NCI-H146 (cell line): ENCODE results near the gene CPT1A.

Source experiments
- DNase-seq: peaks from one replicate; lab custom pipeline; 2025; lab: John Stamatoyannopoulos, UW

Gene CPT1A

DNA sequence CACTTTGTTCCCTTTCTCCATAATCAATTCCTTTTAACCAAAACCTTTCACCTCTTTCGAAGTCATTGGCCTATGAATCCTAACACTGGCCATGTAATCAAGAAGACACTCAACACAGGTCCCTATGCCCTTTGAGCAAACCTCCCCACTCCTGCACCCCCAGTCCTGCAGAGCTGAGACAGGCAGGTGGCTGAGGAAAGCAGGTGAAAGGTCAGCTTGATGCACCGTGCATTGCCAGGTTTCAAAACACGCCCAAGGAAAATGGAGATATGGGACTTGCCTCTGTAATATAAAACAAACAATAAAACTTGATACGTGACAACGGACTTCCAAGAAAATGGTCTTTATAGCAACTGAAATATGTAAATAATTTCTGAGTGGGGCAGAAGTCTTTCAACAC is 10.6 kb downstream of the CPT1A start:
- DNase-seq, result no peak

DNA sequence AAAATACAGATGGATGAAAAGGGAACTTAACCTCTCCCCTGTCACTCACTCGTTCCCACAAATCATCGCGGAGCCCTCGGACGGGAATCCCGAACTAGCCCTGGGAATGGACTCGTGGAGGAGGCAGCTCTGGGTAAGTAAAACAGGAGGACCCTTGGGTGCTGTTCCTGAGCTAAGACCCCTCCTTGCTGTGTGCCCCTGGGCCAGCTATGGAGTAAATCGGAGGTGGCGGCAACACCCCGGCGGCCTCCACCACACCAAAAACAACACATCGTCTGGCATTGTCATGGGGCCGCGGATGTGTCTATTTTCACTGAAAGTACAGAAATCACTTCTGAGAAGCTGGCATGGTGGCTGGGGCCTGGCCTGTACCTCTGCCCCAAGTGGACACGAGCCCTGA is 12.1 kb downstream of the CPT1A start:
- DNase-seq, result no peak

DNA sequence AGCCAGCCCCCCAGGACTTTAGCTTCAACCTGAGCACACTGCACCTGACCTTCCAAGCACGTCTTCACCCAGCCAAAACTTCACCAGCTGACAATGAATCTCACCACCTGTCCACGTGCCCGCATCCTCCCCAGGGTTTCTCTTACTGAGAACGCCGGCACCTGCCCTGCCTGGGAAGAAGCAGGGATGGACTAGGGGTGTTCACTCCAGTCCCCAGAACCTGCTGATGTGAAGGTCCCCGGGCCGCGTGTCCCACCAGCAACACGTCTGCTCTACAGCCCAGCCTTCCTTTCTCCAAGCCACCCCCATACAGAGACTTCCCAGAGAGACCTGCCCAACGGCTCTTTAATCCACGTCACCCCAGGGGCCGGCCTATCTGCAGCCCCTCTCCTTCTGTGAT is 12.8 kb downstream of the CPT1A start:
- no peak for DNase-seq

DNA sequence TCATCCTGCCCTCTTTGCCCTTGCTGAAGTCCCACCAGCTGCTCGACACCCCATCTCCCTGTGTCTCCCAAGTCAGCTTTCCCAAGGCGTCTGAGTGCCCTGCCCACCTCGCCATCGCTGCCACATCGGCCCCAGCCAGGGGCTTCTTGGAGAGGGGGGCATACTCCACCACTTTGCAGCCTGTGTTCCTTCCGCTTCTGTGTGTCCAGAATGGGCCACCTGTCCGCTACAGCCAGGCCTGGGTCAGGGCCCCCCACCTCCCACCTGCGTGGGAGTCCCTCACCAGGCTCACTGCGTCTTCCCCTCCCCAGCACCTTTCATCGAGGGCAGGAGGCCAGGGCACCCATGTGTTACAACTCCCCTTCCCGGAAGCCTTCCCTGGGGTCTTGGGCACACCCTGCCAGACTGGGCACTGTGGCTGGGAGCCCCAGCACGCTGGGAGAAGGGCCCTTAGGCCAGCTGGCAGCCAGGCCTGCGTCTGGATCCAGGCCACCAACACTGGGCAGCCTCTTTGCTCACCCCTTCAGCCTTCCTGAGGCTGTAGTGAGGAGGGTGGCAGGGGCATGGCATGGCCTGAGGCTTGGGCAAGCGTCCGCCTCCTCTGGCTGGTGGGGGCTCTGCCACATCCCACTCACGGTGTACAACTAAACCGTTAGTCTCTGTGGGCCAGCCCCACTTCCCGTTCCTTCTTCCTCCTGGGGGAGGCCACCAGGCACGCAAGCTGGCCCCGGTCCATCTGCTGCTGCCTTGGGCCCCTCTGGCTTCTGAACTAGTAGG is 13.4 kb downstream of the CPT1A start:
- no peak for DNase-seq

DNA sequence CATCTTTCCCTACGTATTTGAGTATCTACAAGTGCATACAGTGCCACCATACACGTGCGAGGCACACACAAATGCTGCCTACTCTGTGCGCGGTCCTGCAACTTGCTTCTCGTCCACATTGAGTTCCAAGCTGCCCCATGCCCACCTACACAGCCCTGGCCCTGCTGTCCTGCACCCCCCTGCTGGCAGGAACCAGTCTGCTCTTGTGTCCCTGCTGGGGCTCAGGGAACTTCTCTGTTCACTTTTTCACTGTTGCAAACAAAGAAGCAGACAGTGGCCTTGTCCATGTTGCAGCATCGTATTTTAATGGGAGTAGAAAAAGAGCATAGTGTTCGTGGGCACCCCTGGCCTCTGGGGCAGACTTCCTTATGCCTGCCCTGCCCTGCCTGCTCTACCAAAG is 14.0 kb downstream of the CPT1A start:
- no peak for DNase-seq

DNA sequence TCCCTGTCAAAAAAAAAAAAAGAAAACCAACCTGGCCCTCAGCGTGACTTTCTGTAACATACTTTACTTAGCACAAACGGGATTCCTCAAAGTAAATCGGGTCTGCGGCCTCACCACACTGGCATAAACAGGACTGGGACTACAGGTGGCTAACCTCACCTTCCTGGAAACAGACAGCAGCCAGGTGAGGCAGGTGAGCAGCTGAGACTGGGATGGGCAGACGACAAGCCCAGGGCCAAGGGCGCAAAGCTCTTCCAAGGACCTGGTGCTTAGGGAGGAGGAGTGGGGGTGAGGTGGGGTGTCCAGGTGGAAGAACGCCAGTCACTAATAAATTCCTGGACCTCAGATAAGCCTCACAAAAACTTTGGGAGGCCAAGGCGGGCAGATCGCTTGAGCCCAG is 15.0 kb downstream of the CPT1A start:
- no peak for DNase-seq

DNA sequence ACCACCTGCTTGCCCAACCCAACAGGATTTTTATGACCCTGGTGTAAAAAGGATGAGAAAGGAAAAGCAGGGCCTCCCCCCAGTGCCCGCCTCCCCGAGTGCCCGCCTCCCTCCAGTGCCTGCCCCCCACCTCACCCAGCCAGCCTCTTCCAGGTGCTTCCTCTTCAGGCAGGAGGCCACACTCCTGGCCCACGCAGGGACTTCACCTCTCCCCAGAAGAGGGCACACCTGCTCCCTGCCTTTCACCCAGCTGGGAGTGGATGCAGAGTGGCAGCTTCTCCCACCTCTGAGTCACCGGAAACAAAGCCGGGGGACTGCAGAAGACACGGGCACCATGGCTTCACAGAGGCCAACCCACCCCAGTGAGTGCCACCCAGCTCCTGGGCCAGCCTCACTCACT is 16.1 kb downstream of the CPT1A start:
- peak; percentile 30 for DNase-seq

DNA sequence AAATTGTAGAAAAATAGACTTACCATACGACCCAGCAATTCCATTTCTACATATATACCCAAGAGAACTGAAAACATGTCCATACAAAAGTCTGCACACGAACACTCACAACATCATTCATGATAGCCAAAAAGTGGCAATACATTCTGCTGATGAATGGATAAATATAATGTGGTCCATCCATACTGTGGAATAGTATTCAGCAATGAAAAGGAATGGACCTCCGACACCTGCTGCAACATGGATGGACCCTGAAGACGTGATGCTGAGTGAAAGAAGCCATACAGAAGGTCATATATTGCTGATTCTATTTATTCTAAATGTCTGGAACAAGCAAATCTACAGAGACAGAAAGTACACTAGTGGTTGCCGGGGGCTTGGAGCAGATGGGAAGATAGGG is 19.2 kb downstream of the CPT1A start:
- DNase-seq, result no peak

DNA sequence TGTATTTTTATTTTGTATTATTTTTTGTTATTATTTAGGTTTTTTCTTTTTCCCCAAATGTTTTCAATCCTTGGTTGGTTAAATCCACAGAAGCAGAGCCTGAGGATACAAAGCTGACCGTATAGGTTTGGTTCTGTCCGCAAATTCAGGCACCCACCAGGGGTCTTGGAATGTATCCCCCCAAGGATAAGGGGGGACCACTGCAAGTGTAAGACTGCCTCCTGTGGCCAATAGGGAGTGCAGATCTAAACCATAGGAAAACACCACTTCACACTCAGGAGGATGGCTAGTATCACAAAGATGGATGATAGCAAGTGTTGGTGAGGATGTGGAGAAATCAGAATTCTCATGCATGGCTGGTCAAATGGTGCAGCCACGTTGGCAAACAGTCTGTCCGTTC is 20.0 kb downstream of the CPT1A start:
- no peak for DNase-seq

DNA sequence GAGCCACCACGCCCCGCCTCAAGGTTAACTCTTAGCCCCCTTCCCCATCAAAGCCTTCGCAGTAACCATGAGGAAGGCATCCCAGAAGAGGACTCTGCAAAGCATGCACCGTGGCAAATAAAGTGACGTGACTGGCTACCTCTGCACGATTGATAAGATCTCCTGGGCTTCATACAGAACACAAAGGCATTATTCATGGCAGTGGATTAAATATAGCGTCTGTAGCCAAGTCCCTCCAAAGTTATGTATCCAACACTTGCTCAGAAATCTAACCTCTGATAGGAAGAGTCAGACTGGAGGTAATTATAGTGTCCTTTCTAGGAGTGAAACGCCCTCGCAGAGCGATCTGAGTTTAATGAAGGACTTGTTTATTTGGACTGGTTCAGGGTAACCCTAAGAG is 22.4 kb downstream of the CPT1A start:
- DNase-seq, result no peak

DNA sequence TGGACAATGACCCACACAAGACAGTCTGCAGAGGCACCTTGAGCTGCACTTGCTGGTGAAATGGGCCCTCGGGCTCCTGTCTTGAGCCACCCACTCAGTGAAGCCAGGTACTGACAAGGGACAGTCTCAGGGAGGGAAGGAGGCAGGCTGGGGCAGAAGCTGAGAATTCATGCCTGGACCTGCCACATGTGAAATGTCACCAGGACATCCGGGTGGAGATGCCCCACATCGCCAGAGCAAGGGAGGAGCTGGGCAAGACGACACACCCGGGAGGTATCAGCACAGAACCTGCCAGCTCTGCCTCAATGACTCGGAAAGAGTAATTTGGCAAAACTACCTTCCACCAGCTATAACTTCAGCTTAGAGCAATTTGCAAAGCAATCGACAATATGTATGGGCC is 23.5 kb downstream of the CPT1A start:
- DNase-seq, result no peak

DNA sequence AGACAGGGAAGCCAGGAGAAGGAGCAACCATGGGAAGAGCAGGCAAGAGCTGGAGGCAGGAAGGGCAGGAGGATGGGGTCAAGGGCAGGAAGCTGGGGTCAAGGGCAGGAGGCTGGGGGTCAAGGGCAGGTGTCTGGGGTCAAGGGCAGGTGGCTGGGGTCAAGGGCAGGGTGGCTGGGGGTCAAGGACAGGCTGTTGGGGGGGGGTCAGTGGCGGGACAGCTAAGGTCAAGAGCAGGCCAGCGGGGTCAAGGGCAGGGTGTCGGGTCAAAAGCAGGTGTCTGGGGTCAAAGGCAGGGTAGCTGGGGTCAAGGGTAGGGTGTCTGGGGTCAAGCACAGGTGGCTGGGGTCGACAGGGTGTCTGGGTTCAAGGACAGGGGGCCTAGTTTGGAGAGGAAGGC is 24.2 kb downstream of the CPT1A start:
- DNase-seq, result no peak

DNA sequence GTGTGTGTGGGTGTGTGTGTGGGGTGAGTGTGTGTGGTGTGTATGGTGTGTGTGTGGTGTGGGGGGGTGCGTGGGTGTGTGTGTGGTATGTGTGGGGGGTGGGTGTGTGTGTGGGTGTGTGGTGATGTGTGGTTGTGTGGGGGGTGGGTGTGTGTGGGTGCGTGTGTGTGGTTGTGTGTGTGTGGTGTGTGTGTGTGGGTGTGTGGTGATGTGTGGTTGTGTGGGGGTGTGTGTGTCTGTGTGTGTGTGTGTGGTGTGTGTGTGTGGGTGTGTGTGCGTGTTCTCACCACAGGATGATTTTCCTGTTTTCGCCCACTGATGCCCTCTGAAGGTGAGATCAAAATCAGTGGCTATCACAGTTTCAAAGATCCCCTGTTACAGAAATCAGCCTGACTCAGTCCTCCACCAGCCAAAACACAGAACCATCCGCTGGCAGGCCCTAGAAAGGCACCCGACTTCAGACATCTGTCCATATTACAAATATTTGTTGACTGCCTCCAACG is 24.7 kb downstream of the CPT1A start:
- no peak for DNase-seq

DNA sequence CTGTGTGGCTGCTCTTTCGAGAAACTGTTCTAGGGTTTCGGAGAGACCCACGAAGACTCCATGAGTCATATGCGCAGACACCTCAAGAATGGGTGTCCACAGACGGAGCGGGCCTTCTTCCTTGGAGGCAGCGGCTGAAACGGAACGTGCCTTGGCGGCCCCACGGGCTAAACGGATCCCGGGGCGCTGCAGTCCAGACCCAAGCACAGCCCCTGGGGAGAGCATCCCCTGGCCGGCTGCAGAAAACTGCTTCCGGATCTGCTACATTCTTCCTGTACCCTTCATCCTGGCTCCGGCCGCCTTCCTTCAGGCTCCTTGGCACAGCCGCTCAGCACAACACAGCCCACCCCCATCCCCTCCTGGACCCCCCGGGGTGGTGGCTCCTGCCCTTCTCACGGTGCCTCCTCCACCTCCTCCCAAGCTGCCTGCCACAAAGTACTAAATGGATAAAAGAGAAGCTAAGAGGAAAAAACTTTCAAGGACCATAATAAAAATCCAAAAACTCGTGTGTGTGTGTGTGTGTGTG is 25.4 kb downstream of the CPT1A start:
- DNase-seq, result no peak

DNA sequence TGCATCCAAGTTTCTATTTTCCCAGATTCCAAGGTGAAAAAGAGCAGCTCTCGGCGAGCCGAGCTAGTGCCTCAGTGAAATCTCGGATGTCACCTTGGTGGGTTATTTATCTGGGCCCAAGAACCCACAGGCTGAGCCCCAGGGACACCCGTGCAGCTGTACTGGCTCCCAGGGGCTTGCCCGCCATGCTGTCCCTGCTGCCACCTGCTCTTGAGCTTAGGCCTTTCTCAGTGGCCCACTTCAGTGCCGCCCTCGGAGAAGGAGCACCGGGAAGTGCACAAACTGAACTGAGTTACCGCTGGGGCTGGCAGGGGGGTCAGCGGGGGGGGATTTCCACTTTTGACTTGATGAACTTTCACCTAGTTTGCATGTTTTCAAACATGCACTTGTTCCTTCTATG is 27.9 kb downstream of the CPT1A start:
- DNase-seq, result no peak

DNA sequence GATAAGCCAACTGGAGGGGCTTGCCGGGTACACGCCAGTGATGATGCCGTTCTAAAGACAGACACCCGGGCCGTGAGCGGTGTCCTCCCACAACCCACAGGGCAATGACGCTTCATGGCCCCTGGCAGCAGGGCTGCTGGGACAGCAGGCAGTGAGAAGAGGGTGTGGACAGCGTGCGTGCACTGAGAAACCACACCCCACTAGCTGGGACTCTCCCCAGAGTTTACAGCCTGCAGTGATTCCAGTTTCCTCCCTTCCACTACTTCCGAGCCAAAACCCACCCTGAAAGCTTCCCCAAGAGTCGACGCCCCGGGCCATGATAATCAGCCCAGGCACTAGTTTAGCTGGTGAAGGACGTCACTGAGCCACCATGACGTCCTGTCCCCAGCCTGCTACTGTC is 29.2 kb downstream of the CPT1A start:
- DNase-seq, result no peak

DNA sequence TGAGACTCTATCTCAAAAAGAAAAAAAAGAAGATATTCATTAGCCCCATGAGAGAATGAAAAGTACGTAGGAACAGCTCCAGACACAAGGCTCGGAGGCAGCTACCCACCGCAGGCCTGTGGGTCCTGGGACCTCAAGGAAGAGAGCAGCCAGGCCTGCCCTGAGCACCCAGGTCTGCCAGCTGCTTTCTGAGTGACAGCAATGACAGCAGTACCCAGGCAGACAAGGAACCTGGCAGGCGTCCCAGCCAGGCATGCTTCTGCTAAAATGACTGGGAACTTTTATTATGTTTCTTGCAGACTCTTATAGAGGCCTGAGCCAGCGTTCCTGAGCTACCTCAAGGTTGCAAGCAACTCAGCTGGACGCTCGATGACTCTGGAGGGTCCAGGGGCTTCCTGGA is 31.6 kb downstream of the CPT1A start:
- no peak for DNase-seq

DNA sequence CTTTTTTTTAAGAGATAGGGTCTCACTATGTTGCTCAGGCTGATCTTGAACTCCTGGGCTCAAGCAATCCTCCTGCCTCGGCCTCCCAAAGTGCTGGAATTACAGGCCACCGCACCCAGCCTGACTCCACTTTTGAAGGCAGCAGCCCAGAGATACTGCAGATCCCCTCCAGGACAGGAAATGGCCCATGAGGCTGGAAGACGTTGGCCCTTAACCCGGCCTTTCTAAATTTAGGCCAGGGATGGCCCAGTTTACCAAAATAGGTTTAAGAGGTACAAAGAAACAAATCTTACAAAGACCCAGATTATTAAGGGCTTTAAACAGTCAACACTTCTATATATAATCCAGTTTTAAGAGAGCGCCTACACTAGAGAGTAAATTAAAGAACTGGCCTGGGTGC is 32.2 kb downstream of the CPT1A start:
- no peak for DNase-seq

DNA sequence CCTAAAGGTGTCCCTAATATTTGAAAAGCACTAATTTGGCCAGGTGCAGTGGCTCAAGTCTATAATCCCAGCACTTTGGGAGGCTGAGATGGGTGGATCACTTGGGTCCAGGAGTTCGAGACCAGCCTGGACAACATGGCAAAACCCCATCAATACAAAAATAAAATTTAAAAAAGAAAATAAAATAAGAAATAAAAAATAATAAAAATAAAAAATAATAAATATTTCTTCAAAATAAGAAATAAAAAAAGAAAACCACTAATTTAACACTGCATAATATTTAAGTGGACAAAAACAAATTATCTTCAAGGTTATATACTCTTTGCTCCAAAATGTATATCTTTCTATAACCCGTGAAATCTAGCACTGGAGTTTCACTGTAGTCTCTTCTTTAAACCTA is 32.9 kb downstream of the CPT1A start:
- no peak for DNase-seq

DNA sequence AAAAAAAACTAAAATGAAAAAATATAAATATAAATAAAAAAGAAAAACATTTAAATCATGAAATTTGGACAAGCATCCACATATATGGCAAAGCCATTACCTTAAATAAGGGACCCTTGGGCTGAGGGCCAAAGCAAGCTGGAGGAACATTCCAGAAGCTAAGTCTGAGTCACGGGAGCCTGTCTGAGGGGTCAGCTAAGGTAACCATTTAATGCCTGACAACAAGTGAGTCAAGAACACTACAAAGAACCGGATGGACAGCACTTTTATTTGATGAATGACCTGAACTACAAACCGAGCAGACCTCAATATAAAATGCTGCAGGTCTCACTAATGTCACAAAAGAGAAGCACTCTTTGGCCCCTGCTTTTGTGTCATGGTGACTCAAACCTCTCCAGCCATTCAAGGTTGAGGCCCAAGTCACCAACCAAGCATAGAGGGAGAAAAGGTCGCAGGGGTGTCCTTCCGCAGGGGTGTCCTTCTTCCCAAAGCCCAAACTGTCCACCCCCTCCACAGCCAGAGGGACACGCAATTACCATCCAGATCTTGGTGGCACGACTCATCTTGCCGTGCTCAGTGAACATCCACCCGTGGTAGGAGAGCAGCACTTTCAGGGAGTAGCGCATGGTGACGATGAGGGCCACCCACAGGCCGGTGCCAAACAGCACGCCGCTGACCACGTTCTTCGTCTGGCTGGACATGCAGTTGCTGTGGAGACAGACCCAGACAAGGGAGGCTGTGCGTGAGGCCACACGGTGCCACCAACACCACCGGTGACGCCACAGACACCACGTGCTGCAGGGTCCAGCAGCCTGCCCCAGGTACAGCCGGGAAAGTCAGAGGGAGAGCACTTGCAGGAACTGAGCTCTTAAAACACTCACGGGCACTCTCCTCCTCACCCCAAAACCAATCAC is 34.5 kb downstream of the CPT1A start:
- DNase-seq, result no peak

DNA sequence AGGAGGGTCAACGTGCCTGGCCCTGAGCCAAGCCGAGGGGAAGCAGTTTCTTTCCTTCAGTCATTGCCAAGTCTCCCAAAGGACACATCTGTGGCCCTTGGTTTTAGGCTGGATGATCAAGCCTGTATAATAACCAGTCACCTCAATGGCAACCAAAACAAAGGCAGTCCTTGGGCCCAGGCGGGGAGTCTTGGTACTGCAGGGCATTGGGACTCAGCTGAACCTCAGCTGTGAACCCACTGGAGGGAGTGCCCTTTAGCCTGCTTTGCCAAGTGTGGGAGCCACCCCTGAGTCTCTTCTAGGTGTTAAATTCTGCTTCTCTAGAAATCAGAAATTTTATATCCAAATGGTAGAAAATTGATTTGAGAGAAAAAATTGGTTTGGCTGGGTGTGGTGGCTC is 36.9 kb downstream of the CPT1A start:
- no peak for DNase-seq

DNA sequence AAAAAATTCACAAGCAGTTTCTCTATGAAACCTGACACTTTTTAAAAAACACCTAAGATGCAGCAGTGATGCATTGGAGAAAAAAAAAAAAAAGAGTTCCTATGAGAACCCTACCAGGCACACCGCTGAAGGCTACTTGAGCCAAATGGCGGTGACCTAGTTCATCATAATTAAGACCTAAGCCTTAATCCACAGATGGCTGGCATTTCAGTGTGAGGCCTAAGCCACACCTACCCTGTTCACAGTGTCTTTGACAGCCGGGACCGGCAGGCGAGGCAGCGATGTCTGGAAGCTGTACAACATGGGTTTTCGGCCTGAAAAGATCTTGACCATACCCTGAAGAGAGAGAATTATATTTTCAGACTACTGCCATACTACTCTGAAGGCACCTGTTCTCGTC is 38.0 kb downstream of the CPT1A start:
- no peak for DNase-seq

DNA sequence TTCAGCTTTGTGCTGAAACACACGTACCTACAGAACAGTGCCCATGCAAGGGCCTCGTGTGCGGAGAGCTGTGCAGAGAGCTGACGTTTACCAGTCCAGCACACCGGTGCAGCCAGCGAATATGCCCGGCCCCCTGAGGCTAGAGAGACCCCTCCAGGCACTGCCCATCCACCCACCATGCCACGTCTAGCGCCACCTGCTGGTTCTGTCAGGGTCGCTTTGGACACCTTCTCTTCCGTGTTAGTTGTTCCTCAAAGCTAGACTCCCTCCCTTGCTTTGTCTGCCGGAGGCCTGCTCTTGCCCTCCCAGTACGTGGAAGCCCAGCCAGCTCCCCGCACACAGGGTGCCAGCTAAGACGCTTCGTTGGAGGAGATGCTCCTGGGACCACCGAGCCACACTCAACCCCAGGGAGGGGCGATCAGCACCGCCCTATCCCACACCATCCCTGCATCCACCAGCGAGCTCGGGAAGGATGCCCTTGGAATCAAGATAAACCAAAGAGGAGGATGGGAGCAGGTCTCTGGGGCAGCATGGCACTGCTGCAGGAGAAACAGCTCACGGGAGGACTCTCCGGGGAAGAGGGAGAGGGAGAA is 43.4 kb downstream of the CPT1A start:
- DNase-seq, result no peak
